ENCODE measurements around the gene LHPP. TPM values are rescaled to one million over a fixed set of nuclear protein-coding genes. Genes with fewer than 3 reads are reported as not detected.

LHPP gene
- total RNA-seq, 1 donor from 2014 or later = 4.2 TPM

DNA sequence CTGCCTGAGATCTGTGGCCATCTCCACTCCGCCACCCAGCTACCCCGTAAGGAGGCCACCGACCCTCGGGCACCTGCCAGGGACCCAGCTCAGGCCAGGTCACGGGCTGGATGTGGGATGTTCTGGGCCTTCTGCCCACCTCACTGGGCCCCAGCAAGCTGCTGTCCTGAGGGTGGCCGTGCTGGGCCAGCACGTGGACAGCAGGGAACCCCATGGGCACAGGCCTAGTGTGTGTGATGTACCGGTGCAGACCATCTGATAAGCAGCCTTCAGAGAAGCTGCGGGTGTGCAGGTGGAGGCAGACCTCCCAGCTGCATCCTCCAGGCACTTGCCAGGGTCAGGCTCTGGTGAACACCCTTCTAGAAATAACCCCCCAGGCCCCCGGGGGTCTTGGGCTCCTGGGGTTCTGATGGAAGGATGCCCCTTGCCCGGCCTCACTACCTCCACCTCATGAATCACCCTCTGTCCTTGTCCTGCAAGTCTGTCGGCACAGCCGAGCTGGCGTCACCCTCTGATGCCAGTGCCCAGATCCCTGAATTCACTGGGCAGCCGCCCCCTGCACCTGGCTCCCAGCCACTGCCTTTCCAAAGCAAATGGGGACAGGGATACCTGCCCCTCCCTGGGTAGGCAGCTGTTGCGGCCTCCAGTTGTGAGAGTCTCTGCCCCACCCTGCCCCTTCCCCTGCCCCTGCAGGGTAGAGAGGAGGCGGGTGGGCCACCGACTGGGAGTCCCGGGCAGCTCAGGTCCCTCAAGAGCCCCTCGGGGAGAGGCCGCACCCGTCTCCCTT is 142.8 kb downstream of the LHPP start:
- Mint-ChIP-seq H3K4me3 (ENCODE audit: unreplicated experiment) (no peak overlapping the region), H3K4me1 (ENCODE audit: unreplicated experiment) (peaks cover 5% of the 10 kb centered on the region), H3K9me3 (ENCODE audit: unreplicated experiment) (no peaks in the 10 kb centered on the region), H3K36me3 (ENCODE audit: low read depth, unreplicated experiment) (no peaks in the 10 kb centered on the region), H3K27me3 (ENCODE audit: unreplicated experiment) (peaks cover 7% of the 10 kb centered on the region), H3K27ac (ENCODE audit: unreplicated experiment) (no peak overlapping the region)
- DNase-seq (ENCODE audit: low spot score) = no peak
- TF ChIP-seq, protein P1, sequence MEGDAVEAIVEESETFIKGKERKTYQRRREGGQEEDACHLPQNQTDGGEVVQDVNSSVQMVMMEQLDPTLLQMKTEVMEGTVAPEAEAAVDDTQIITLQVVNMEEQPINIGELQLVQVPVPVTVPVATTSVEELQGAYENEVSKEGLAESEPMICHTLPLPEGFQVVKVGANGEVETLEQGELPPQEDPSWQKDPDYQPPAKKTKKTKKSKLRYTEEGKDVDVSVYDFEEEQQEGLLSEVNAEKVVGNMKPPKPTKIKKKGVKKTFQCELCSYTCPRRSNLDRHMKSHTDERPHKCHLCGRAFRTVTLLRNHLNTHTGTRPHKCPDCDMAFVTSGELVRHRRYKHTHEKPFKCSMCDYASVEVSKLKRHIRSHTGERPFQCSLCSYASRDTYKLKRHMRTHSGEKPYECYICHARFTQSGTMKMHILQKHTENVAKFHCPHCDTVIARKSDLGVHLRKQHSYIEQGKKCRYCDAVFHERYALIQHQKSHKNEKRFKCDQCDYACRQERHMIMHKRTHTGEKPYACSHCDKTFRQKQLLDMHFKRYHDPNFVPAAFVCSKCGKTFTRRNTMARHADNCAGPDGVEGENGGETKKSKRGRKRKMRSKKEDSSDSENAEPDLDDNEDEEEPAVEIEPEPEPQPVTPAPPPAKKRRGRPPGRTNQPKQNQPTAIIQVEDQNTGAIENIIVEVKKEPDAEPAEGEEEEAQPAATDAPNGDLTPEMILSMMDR (IDR thresholded peaks at IDR 0.05; ENCODE audit: unreplicated experiment) = no peak

DNA sequence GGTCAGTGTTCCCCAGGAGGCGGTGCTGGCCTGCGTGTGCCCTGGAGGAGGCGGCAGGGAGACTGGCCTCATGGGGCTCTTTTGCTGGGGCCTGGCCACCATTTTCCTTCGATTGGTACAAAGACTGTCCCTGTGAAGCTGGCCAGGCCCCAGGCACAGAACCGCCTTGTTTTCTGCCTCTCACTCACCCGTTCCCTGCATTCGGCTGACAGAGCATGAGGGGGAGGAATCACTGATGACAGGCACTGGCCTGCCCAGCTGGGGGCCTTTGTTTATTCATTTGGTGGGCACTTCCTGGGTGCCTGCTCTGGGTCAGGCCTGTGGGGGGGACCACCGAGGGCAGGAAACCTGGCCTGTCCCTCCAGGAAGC is 143.4 kb downstream of the LHPP start:
- Mint-ChIP-seq H3K4me3 (ENCODE audit: unreplicated experiment) (no peak overlapping the region), H3K27me3 (ENCODE audit: unreplicated experiment) (peaks cover 9% of the 10 kb centered on the region), H3K27ac (ENCODE audit: unreplicated experiment) (no peak overlapping the region), H3K4me1 (ENCODE audit: unreplicated experiment) (peaks cover 5% of the 10 kb centered on the region), H3K9me3 (ENCODE audit: unreplicated experiment) (no peaks in the 10 kb centered on the region), H3K36me3 (ENCODE audit: low read depth, unreplicated experiment) (peaks cover 4% of the 10 kb centered on the region)
- TF ChIP-seq, protein P1 (IDR thresholded peaks at IDR 0.05; ENCODE audit: unreplicated experiment) = no peak
- no peak for DNase-seq (ENCODE audit: low spot score)

DNA sequence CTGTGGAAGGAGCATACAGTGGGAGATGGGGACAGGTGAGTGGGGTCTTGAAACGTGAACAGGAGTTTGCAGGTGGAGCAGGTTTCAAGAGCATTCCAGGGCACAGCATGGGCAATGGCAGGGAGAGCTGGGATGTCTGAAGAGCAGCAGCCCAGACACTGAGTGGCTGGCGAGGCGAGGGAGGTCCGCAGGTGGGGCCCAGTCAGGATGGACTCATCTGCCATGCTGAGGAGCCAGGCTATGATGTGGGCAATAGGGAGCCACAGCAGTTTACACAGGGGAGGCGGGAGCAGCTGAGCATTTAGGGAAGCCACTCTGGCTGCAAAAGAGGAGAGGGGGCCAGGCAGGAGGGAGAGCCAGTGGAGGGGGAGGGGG is 143.8 kb downstream of the LHPP start:
- Mint-ChIP-seq H3K36me3 (ENCODE audit: low read depth, unreplicated experiment) (peaks cover 4% of the 10 kb centered on the region), H3K27ac (ENCODE audit: unreplicated experiment) (no peak overlapping the region), H3K9me3 (ENCODE audit: unreplicated experiment) (no peaks in the 10 kb centered on the region), H3K27me3 (ENCODE audit: unreplicated experiment) (peaks cover 9% of the 10 kb centered on the region), H3K4me1 (ENCODE audit: unreplicated experiment) (peaks cover 5% of the 10 kb centered on the region), H3K4me3 (ENCODE audit: unreplicated experiment) (no peak overlapping the region)
- DNase-seq (ENCODE audit: low spot score) = no peak
- TF ChIP-seq, protein P1 (IDR thresholded peaks at IDR 0.05; ENCODE audit: unreplicated experiment) = no peak

DNA sequence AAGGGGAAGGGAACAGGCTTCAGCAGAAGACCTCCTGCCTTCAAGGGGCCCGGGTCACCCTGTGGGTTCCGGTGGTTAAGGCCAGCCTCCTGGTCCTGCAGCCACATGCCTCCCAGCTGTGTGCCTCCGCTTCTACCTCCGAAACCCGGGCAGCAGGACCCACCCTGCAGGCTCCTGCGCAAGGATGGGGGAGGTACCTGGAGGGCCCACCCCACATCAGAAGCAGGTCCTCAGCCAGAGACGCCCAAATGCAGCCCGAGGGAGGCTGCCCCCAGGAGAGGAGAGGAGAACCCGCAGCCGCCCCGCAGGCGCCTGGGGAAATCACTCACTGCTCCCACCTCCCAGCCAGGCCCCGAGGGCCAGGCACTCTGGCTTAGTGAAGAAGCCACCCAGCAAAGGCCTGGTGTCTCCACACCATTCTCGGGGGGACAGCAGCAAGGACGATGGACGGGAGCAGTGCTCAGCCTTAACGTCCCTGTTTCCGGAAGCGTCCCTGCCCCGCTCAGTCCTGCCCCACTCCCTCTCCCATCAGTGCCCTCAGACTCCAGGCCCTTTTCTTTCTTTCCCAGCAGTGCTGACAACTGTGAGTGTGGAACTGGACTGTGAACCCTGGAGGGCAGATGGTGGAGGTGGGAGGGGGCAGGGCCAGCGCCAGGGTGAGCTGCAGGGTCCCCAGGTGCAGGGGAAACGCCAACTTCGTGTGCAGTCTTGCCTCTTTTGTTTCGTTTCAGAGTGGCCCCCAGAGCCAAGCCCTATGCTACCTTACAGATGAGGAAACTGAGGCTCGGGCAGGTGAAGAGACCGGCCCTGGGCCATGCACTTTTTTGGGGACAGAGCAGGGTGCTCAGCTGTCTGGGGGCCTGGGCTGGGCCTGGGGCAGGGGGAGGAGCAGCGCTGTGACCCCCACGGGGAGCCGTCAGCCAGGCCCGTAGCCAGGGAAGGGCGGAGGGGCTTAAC is 144.5 kb downstream of the LHPP start:
- H3K27me3 Mint-ChIP-seq (ENCODE audit: unreplicated experiment) = peaks cover 5% of the 10 kb centered on the region
- DNase-seq (ENCODE audit: low spot score) = no peak
- H3K36me3 Mint-ChIP-seq (ENCODE audit: low read depth, unreplicated experiment) = peaks cover 4% of the 10 kb centered on the region
- H3K4me3 Mint-ChIP-seq (ENCODE audit: unreplicated experiment) = no peak overlapping the region
- H3K4me1 Mint-ChIP-seq (ENCODE audit: unreplicated experiment) = peaks cover 5% of the 10 kb centered on the region
- no peaks in the 10 kb centered on the region for H3K9me3 Mint-ChIP-seq (ENCODE audit: unreplicated experiment)
- H3K27ac Mint-ChIP-seq (ENCODE audit: unreplicated experiment) = no peak overlapping the region
- TF ChIP-seq, protein P1 (IDR thresholded peaks at IDR 0.05; ENCODE audit: unreplicated experiment) = no peak

Measured in endothelial cell (in vitro differentiated cells).